ENCODE results near the gene NBAS.

- no peak for TF ChIP-seq POLR2AphosphoS5 (IDR thresholded peaks at IDR 0.05; ENCODE audit: borderline replicate concordance, low read depth, low read length)
- TF ChIP-seq EZH2 (IDR thresholded peaks at IDR 0.05) = no peak
- no peak for TF ChIP-seq FOXP2 (optimal IDR thresholded peaks at IDR 0.05; ENCODE audit: control extremely low read depth, extremely low read length, insufficient read depth)
Measured at GRCh38 chr2:15152382-15152781, 408.8 kb downstream of the NBAS start.

Measured in SK-N-MC (cell line).